ENCODE results near the gene ZCWPW1.

DNA sequence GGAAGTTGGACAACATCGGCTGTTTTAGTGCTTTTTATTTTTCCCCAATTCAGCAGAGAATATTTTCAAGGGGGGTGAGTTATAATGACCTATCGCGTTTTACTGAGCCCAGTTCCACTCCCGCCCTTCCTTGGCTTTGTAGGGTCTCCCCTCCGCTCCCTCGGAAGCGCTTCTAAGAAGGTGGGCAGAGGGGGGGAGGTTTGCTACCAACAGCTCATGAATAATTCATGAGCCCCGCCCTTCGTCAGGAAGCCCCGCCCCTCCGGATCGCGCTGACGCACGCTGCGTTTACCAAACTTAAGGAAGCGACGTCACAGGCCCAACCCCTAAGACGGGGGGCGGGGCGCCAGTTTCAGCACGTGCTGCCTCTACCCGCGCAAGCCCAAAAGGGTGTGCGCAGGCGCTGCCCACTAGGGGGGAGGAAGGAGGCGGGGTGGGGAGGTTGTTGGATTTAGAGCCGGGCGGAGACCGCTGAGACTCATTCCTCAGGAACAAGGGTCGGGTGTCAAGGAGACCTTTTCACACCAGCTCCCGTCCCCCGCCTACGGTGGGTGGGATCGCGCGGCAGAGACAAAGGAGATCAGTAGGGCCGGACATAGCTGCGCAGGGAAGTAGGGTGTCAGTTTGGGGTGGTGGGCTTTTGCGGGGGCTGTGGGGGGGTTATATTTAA lies 599 bp upstream of the ZCWPW1 start:
- TF ChIP-seq, protein P1, sequence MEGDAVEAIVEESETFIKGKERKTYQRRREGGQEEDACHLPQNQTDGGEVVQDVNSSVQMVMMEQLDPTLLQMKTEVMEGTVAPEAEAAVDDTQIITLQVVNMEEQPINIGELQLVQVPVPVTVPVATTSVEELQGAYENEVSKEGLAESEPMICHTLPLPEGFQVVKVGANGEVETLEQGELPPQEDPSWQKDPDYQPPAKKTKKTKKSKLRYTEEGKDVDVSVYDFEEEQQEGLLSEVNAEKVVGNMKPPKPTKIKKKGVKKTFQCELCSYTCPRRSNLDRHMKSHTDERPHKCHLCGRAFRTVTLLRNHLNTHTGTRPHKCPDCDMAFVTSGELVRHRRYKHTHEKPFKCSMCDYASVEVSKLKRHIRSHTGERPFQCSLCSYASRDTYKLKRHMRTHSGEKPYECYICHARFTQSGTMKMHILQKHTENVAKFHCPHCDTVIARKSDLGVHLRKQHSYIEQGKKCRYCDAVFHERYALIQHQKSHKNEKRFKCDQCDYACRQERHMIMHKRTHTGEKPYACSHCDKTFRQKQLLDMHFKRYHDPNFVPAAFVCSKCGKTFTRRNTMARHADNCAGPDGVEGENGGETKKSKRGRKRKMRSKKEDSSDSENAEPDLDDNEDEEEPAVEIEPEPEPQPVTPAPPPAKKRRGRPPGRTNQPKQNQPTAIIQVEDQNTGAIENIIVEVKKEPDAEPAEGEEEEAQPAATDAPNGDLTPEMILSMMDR (conservative IDR thresholded peaks at IDR 0.05), result no peak; the same call in 1 of the 2 replicates
- TF ChIP-seq EZH2 (IDR thresholded peaks at IDR 0.05; ENCODE audit: low read depth), result no peak
